H9 (cell line): ENCODE data around the gene CD5L. TPM values are rescaled to one million over a fixed set of nuclear protein-coding genes. Genes with fewer than 3 reads are reported as not detected.

Experiments
- DNase-seq: peaks from one replicate; pipeline ENCODE4 v3.0.0-alpha.2; 2017
- H2AFZ ChIP-seq: one replicate; pipeline ENCODE4 v1.6.1; 2013; ENCODE audit warnings: mild to moderate bottlenecking, low read length, control low read depth, moderate library complexity
- H2AK5ac ChIP-seq: 2 replicates; pipeline ENCODE4 v1.6.1; 2013; ENCODE audit warnings: low read length, control low read depth, mixed read lengths; ENCODE audit not compliant: insufficient read length
- H2BK120ac ChIP-seq: one replicate; pipeline ENCODE4 v1.6.1; 2013; ENCODE audit warnings: low read depth, mild to moderate bottlenecking, low read length, control low read depth, inconsistent platforms; ENCODE audit not compliant: poor library complexity, severe bottlenecking
- H2BK12ac ChIP-seq: 2 replicates; pipeline ENCODE4 v1.6.1; 2013; ENCODE audit warnings: low read length, control low read depth, mixed read lengths, low read depth; ENCODE audit not compliant: insufficient read length
- H2BK15ac ChIP-seq: 2 replicates; pipeline ENCODE4 v1.6.1; 2013; ENCODE audit warnings: low read depth, low read length, control low read depth
- H2BK20ac ChIP-seq: one replicate; pipeline ENCODE4 v1.6.1; 2013; ENCODE audit warnings: low read depth, mild to moderate bottlenecking, low read length, control low read depth, inconsistent platforms; ENCODE audit not compliant: poor library complexity, severe bottlenecking
- H2BK5ac ChIP-seq: 2 replicates; pipeline ENCODE4 v1.6.1; 2013; ENCODE audit warnings: low read length, control low read depth, mixed read lengths; ENCODE audit not compliant: insufficient read length
- H3K14ac ChIP-seq: 2 replicates; pipeline ENCODE4 v1.6.1; 2013; ENCODE audit warnings: low read length, control low read depth; ENCODE audit not compliant: insufficient read depth
- H3K18ac ChIP-seq: 2 replicates; pipeline ENCODE4 v1.6.1; 2013; ENCODE audit warnings: low read depth, mild to moderate bottlenecking, mixed read lengths, low read length, control low read depth; ENCODE audit not compliant: insufficient read length
- H3K23ac ChIP-seq: 2 replicates; pipeline ENCODE4 v1.6.1; 2013; ENCODE audit warnings: low read length, control low read depth, mixed read lengths, low read depth; ENCODE audit not compliant: insufficient read length
- H3K23me2 ChIP-seq: 2 replicates; pipeline ENCODE4 v1.6.1; 2013; ENCODE audit warnings: low read depth, mild to moderate bottlenecking, mixed read lengths, low read length, control low read depth; ENCODE audit not compliant: insufficient read length, poor library complexity, severe bottlenecking
- H3K27ac ChIP-seq: 2 replicates; pipeline ENCODE4 v1.5.1; 2013; ENCODE audit warnings: low read length, control low read depth, mixed read lengths, low read depth; ENCODE audit not compliant: insufficient read length
- H3K27me3 ChIP-seq: 2 replicates; pipeline ENCODE4 v1.6.1; 2013; ENCODE audit warnings: low read length, control low read depth, inconsistent platforms; ENCODE audit not compliant: insufficient read depth
- H3K4ac ChIP-seq: 2 replicates; pipeline ENCODE4 v1.6.1; 2013; ENCODE audit warnings: low read depth, mild to moderate bottlenecking, control low read depth, inconsistent platforms, low read length, moderate library complexity
- H3K4me1 ChIP-seq: 2 replicates; pipeline ENCODE4 v1.6.1; 2013; ENCODE audit warnings: low read length, control low read depth, inconsistent platforms; ENCODE audit not compliant: insufficient read depth
- H3K4me2 ChIP-seq: 2 replicates; pipeline ENCODE4 v1.6.1; 2013; ENCODE audit warnings: low read length, control low read depth, mixed read lengths; ENCODE audit not compliant: insufficient read length, insufficient read depth
- H3K56ac ChIP-seq: 2 replicates; pipeline ENCODE4 v1.6.1; 2013; ENCODE audit warnings: low read depth, mild to moderate bottlenecking, mixed read lengths, low read length, control low read depth; ENCODE audit not compliant: insufficient read length
- H3K79me1 ChIP-seq: 2 replicates; pipeline ENCODE4 v1.6.1; 2013; ENCODE audit warnings: low read depth, mild to moderate bottlenecking, moderate library complexity, low read length, control low read depth, inconsistent platforms; ENCODE audit not compliant: insufficient read depth, poor library complexity, severe bottlenecking
- H3K79me2 ChIP-seq: 2 replicates; pipeline ENCODE4 v1.6.1; 2013; ENCODE audit warnings: low read length, control low read depth, inconsistent platforms; ENCODE audit not compliant: insufficient read depth
- H3K9ac ChIP-seq: 2 replicates; pipeline ENCODE4 v1.6.1; 2013; ENCODE audit warnings: low read length, control low read depth, mixed read lengths; ENCODE audit not compliant: insufficient read length; ENCODE audit errors: extremely low read depth
- H3K9me3 ChIP-seq: one replicate; pipeline ENCODE4 v1.6.1; 2013; ENCODE audit warnings: low read depth, low read length, inconsistent platforms; ENCODE audit not compliant: control insufficient read depth
- H3T11ph ChIP-seq: one replicate; pipeline ENCODE4 v1.6.1; 2013; ENCODE audit warnings: mild to moderate bottlenecking, low read length, control low read depth, inconsistent platforms
- H4K20me1 ChIP-seq: one replicate; pipeline ENCODE4 v1.6.1; 2013; ENCODE audit not compliant: control insufficient read depth, insufficient read length, insufficient read depth
- H4K5ac ChIP-seq: 2 replicates; pipeline ENCODE4 v1.6.1; 2013; ENCODE audit warnings: low read depth, mild to moderate bottlenecking, mixed read lengths, low read length, control low read depth; ENCODE audit not compliant: insufficient read length
- H4K8ac ChIP-seq: replicated peaks from 2 replicates; pipeline ENCODE4 v1.6.1; 2013; ENCODE audit warnings: low read length, control low read depth, mixed read lengths, low read depth; ENCODE audit not compliant: insufficient read length
- H4K91ac ChIP-seq: 2 replicates; pipeline ENCODE4 v1.6.1; 2013; ENCODE audit warnings: low read depth, mild to moderate bottlenecking, moderate library complexity, mixed read lengths, low read length, control low read depth; ENCODE audit not compliant: insufficient read length
- H3K27ac Mint-ChIP-seq, 3 experiments: 2 replicates in 2 of 3; 3 replicates in 1 of 3; pipeline ENCODE4 v1.8.0; 2020 to 2021; ENCODE audit warnings: mixed read lengths in 3 of 3, mild to moderate bottlenecking in 1 of 3, moderate library complexity in 1 of 3
- H3K27me3 Mint-ChIP-seq: 2 replicates; pipeline ENCODE4 v1.8.0; 2021; ENCODE audit warnings: low read depth, mild to moderate bottlenecking, moderate library complexity, mixed read lengths
- H3K36me3 Mint-ChIP-seq, 3 experiments: 2 replicates in 2 of 3; 3 replicates in 1 of 3; pipeline ENCODE4 v1.8.0; 2020 to 2021; ENCODE audit warnings: low read depth in 3 of 3, mixed read lengths in 3 of 3; ENCODE audit not compliant: insufficient read depth in 1 of 3
- H3K4me1 Mint-ChIP-seq, 2 experiments: 2 replicates each; pipeline ENCODE4 v1.8.0; 2020; ENCODE audit warnings: mixed read lengths in 2 of 2
- H3K4me3 Mint-ChIP-seq, 2 experiments: 2 replicates in 1 of 2; 3 replicates in 1 of 2; pipeline ENCODE4 v1.8.0; 2020 to 2021; ENCODE audit warnings: mild to moderate bottlenecking in 2 of 2, mixed read lengths in 2 of 2, moderate library complexity in 1 of 2
- H3K9me3 Mint-ChIP-seq, 2 experiments: 2 replicates in 1 of 2; 3 replicates in 1 of 2; pipeline ENCODE4 v1.8.0; 2020; ENCODE audit warnings: mild to moderate bottlenecking in 2 of 2, mixed read lengths in 2 of 2, moderate library complexity in 1 of 2
- CTCF ChIP-seq: fragments of 200-600 bp; sonication (generic); conservative IDR thresholded peaks from 3 replicates; pipeline ENCODE4 v1.8.0; 2021; ENCODE audit warnings: antibody characterized with exemption, mild to moderate bottlenecking
- WGBS: extraction: QIAGEN DNeasy Blood & Tissue Kit; methylation state at CpG from one replicate; pipeline ENCODE4 v1.1.7; 2013; ENCODE audit warnings: missing lambda C conversion rate, low lambda C conversion rate, mixed read lengths; ENCODE audit not compliant: insufficient read length; ENCODE audit errors: extremely low coverage; 5-methylcytosine and 5-hydroxymethylcytosine counted together
- total RNA-seq: library from RNA; stranded (reverse); gene quantifications from 2 replicates; pipeline ENCODE4 v1.2.1, GENCODE V29; 2021

Gene CD5L
- total RNA-seq, 1 experiment from 2014 or later = not detected

GRCh38 chr1:157784801-157785200 lies 56.8 kb downstream of the CD5L start:
- no CpG with 5 or more reads among the region's 3 CpGs for WGBS
- H3K4me3 Mint-ChIP-seq = no peak overlapping the region
- Histone ChIP-seq H4K91ac (no peak overlapping the region), H2BK20ac (no peak overlapping the region), H4K5ac (peak overlapping the region; percentile 28), H2BK120ac (no peak overlapping the region), H3K79me1 (no peaks in the 10 kb centered on the region), H3T11ph (no peak overlapping the region), H3K23me2 (no peaks in the 10 kb centered on the region), H4K20me1 (no peaks in the 10 kb centered on the region), H3K23ac (no peak overlapping the region), H3K18ac (no peak overlapping the region), H3K14ac (no peak overlapping the region), H3K56ac (no peak overlapping the region), H3K27ac (no peak overlapping the region), H3K79me2 (no peaks in the 10 kb centered on the region), H2AFZ (no peak overlapping the region), H3K9me3 (no peaks in the 10 kb centered on the region), H3K4me1 (no peaks in the 10 kb centered on the region), H2BK5ac (peak overlapping the region; percentile 60), H3K9ac (no peak overlapping the region), H2BK15ac (no peak overlapping the region), H2BK12ac (no peak overlapping the region), H2AK5ac (no peak overlapping the region), H3K27me3 (no peaks in the 10 kb centered on the region), H4K8ac (no peak overlapping the region), H3K4ac (no peak overlapping the region), H3K4me2 (no peak overlapping the region)
- DNase-seq = no peak
- H3K27ac Mint-ChIP-seq = no peak overlapping the region
- H3K9me3 Mint-ChIP-seq = no peaks in the 10 kb centered on the region
- peaks cover under 1 to 3% of the 10 kb centered on the region in 2 experiments for H3K4me1 Mint-ChIP-seq
- no peaks in the 10 kb centered on the region; a peak in 1 of 7 replicates for H3K36me3 Mint-ChIP-seq
- H3K27me3 Mint-ChIP-seq = no peaks in the 10 kb centered on the region
- no peak for TF ChIP-seq CTCF
